K562 (cell line): ENCODE measurements around the gene TMC1. TPM values are rescaled to one million over a fixed set of nuclear protein-coding genes. Genes with fewer than 3 reads are reported as not detected.

Experiments used
- CBFA2T2 ChIP-seq: fragments of 450-650 bp; conservative IDR thresholded peaks from 2 replicates; pipeline ENCODE4 v1.6.1; 2017; ENCODE audit warnings: mild to moderate bottlenecking
- CHD4 ChIP-seq: fragments of 200-600 bp; sonication (generic); IDR thresholded peaks from 3 replicates; pipeline ENCODE4 v1.6.1; 2012; ENCODE audit warnings: low read depth, mild to moderate bottlenecking, mixed read lengths, low read length, inconsistent platforms; ENCODE audit not compliant: insufficient read depth, insufficient replicate concordance, poor library complexity, severe bottlenecking
- EP400 ChIP-seq: fragments of 450-650 bp; IDR thresholded peaks from 2 replicates; pipeline ENCODE4 v1.6.1; 2017; ENCODE audit warnings: antibody characterized with exemption, mild to moderate bottlenecking, moderate library complexity
- KDM1A ChIP-seq, 2 experiments: fragments of 450-650 bp; IDR thresholded peaks; 2 replicates each; pipeline ENCODE4 v1.6.1; 2016; ENCODE audit warnings: mild to moderate bottlenecking in 2 of 2
- MAFF ChIP-seq: IDR thresholded peaks from 2 replicates; pipeline ENCODE4 v1.6.1; 2012; ENCODE audit warnings: low read length, improper control_type of control experiment
- NCOA4 ChIP-seq: fragments of 450-650 bp; IDR thresholded peaks from 2 replicates; pipeline ENCODE4 v1.6.1; 2018; ENCODE audit warnings: mild to moderate bottlenecking; ENCODE audit not compliant: partially characterized antibody
- NR2C2 ChIP-seq, 2 experiments: fragments of 200-800 bp in 1 of 2; sonication (Bioruptor generic) in 1 of 2; sonication (generic) in 1 of 2; formaldehyde crosslinking in 1 of 2; IDR thresholded peaks; 2 replicates each; pipeline versions ENCODE4 v1.6.1 to v1.8.0; 2016 to 2022; ENCODE audit warnings: mild to moderate bottlenecking in 1 of 2, missing compliant biosample characterization in 1 of 2, missing genetic modification characterization in 1 of 2, missing genetic modification reagents in 1 of 2
- PTTG1 ChIP-seq: fragments of 450-650 bp; IDR thresholded peaks from 2 replicates; pipeline ENCODE4 v1.6.1; 2016; ENCODE audit warnings: low read depth, mild to moderate bottlenecking, missing genetic modification characterization, missing compliant biosample characterization
- U2AF1 ChIP-seq: fragments of 200-400 bp; formaldehyde crosslinking; optimal IDR thresholded peaks from 2 replicates; pipeline ENCODE3; 2017; ENCODE audit warnings: mild to moderate bottlenecking, low read depth, low read length, moderate library complexity
- YBX1 ChIP-seq: fragments of 450-650 bp; IDR thresholded peaks from 2 replicates; pipeline ENCODE4 v1.7.1; 2016; ENCODE audit warnings: mild to moderate bottlenecking
- ZNF408 ChIP-seq: fragments of 250-450 bp; sonication (Bioruptor Pico); IDR thresholded peaks from 2 replicates; pipeline ENCODE4 v1.4.0; 2020; ENCODE audit warnings: low read depth, mild to moderate bottlenecking, moderate library complexity
- ZNF76 ChIP-seq: fragments of 250-450 bp; sonication (Bioruptor Pico); IDR thresholded peaks from 2 replicates; pipeline ENCODE4 v1.4.0; 2020; ENCODE audit warnings: mild to moderate bottlenecking, moderate library complexity, borderline replicate concordance
- polyA plus RNA-seq, 8 experiments: library from polyadenylated mRNA; depleted of rRNA in 4 of 8; stranded (reverse) in 5 of 8; unstranded in 3 of 8; fragments of >200 nt; fragmentation: Nextera tagmentation in 2 of 8; fragmentation: Illumina TruSeq in 1 of 8; extraction: Ambion mirVana in 2 of 8; extraction: Trizol in 1 of 8; gene quantifications; 2 replicates each; pipeline versions ENCODE4 v1.2.1 to v1.2.3, GENCODE V29; 2011 to 2014; ENCODE audit warnings: inconsistent platforms in 1 of 8, missing spikeins in 1 of 8
- total RNA-seq, 7 experiments: library from RNA; depleted of rRNA in 6 of 7; stranded (reverse); fragments of >200 nt in 6 of 7; fragmentation: Illumina TruSeq in 2 of 7; extraction: Trizol in 2 of 7; gene quantifications; 2 replicates each; pipeline versions ENCODE4 v1.2.1 to v1.2.3, GENCODE V29; 2011 to 2021; ENCODE audit warnings: low replicate concordance in 1 of 7
- TF ChIP-seq, protein P1 (sequence below): IDR thresholded peaks from 2 replicates; pipeline ENCODE4 v1.6.1; 2011; ENCODE audit not compliant: insufficient read length; ENCODE audit errors: extremely low read depth
- TF ChIP-seq, protein P2 (sequence below): sonication (generic); formaldehyde crosslinking; IDR thresholded peaks from 2 replicates; pipeline ENCODE4 v1.8.0; 2022; ENCODE audit warnings: mild to moderate bottlenecking, missing genetic modification reagents
- TF ChIP-seq, protein P3 (sequence below): IDR thresholded peaks from 2 replicates; pipeline ENCODE4 v1.6.1; 2012; ENCODE audit warnings: low read depth, low read length, improper control_type of control experiment, borderline replicate concordance
- TF ChIP-seq, protein P4 (sequence below): sonication (generic); formaldehyde crosslinking; IDR thresholded peaks from 2 replicates; pipeline ENCODE4 v1.5.0; 2020; ENCODE audit warnings: missing genetic modification reagents
- TF ChIP-seq, protein P5 (sequence below): sonication (generic); formaldehyde crosslinking; IDR thresholded peaks from 2 replicates; pipeline ENCODE4 v1.8.0; 2022; ENCODE audit warnings: missing genetic modification reagents, mild to moderate bottlenecking, moderate library complexity, borderline replicate concordance

TMC1 gene
- total and polyA plus RNA-seq, 9 of the 15 experiments (the other 6 are each of a cell fraction or from before 2014, with no cell fraction given), result 0.10 to 0.15 TPM; not detected in 7

DNA sequence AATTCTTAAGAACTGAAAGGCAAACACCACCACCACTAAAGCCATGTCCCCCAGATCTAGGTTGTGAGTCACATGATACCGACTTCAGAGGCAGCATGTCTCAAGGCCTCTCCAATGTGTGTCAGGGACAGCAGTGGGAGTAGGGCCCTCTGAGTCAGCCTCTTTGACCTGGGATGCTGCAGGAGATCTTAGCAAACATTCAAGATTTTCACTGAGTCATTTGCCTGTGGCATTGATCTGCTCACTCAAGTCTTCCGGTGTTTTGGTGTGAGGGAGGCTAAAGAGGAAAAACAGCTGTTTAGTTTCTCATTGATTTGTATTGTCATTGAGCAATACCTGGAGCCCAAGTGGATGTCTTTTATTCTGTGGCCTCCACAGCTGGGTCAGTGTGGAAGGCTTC, 36.1 kb downstream of the TMC1 start (continued):
- TF ChIP-seq, protein P1, sequence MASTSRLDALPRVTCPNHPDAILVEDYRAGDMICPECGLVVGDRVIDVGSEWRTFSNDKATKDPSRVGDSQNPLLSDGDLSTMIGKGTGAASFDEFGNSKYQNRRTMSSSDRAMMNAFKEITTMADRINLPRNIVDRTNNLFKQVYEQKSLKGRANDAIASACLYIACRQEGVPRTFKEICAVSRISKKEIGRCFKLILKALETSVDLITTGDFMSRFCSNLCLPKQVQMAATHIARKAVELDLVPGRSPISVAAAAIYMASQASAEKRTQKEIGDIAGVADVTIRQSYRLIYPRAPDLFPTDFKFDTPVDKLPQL, result no peak
- TF ChIP-seq CHD4 (no peak), PTTG1 (tag) (no peak), U2AF1 (no peak), KDM1A (IDR thresholded peaks at IDR 0.05) (peak; percentile 60 to 72; a peak in 3 of 4 replicates), ZNF76 (CRISPR knock-in tag) (no peak), YBX1 (no peak), NR2C2 (CRISPR knock-in tag; IDR thresholded peaks at IDR 0.05) (no peak), NR2C2 (tag; IDR thresholded peaks at IDR 0.05) (peak; percentile 16; the same call in 1 of the 2 replicates), CBFA2T2 (peak; percentile 60), EP400 (0 out of 2 replicates have a peak, but pooled peaks have one; percentile 12), NCOA4 (no peak), MAFF (peak; percentile 52; the same call in 1 of the 2 replicates), ZNF408 (CRISPR knock-in tag) (no peak)
- TF ChIP-seq, protein P2, sequence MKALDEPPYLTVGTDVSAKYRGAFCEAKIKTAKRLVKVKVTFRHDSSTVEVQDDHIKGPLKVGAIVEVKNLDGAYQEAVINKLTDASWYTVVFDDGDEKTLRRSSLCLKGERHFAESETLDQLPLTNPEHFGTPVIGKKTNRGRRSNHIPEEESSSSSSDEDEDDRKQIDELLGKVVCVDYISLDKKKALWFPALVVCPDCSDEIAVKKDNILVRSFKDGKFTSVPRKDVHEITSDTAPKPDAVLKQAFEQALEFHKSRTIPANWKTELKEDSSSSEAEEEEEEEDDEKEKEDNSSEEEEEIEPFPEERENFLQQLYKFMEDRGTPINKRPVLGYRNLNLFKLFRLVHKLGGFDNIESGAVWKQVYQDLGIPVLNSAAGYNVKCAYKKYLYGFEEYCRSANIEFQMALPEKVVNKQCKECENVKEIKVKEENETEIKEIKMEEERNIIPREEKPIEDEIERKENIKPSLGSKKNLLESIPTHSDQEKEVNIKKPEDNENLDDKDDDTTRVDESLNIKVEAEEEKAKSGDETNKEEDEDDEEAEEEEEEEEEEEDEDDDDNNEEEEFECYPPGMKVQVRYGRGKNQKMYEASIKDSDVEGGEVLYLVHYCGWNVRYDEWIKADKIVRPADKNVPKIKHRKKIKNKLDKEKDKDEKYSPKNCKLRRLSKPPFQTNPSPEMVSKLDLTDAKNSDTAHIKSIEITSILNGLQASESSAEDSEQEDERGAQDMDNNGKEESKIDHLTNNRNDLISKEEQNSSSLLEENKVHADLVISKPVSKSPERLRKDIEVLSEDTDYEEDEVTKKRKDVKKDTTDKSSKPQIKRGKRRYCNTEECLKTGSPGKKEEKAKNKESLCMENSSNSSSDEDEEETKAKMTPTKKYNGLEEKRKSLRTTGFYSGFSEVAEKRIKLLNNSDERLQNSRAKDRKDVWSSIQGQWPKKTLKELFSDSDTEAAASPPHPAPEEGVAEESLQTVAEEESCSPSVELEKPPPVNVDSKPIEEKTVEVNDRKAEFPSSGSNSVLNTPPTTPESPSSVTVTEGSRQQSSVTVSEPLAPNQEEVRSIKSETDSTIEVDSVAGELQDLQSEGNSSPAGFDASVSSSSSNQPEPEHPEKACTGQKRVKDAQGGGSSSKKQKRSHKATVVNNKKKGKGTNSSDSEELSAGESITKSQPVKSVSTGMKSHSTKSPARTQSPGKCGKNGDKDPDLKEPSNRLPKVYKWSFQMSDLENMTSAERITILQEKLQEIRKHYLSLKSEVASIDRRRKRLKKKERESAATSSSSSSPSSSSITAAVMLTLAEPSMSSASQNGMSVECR (CRISPR knock-in tag), result no peak
- TF ChIP-seq, protein P3, sequence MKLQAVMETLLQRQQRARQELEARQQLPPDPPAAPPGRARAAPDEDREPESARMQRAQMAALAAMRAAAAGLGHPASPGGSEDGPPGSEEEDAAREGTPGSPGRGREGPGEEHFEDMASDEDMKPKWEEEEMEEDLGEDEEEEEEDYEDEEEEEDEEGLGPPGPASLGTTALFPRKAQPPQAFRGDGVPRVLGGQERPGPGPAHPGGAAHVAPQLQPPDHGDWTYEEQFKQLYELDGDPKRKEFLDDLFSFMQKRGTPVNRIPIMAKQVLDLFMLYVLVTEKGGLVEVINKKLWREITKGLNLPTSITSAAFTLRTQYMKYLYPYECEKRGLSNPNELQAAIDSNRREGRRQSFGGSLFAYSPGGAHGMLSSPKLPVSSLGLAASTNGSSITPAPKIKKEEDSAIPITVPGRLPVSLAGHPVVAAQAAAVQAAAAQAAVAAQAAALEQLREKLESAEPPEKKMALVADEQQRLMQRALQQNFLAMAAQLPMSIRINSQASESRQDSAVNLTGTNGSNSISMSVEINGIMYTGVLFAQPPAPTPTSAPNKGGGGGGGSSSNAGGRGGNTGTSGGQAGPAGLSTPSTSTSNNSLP, result peak; percentile 58; the same call in 1 of the 2 replicates
- TF ChIP-seq, protein P4, sequence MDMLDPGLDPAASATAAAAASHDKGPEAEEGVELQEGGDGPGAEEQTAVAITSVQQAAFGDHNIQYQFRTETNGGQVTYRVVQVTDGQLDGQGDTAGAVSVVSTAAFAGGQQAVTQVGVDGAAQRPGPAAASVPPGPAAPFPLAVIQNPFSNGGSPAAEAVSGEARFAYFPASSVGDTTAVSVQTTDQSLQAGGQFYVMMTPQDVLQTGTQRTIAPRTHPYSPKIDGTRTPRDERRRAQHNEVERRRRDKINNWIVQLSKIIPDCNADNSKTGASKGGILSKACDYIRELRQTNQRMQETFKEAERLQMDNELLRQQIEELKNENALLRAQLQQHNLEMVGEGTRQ (CRISPR knock-in tag), result peak; percentile 70
- TF ChIP-seq, protein P5, sequence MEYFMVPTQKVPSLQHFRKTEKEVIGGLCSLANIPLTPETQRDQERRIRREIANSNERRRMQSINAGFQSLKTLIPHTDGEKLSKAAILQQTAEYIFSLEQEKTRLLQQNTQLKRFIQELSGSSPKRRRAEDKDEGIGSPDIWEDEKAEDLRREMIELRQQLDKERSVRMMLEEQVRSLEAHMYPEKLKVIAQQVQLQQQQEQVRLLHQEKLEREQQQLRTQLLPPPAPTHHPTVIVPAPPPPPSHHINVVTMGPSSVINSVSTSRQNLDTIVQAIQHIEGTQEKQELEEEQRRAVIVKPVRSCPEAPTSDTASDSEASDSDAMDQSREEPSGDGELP (CRISPR knock-in tag), result peak; percentile 82
